H9 (cell line): Measurements from ENCODE around the gene ZNF214. TPM values are rescaled to one million over a fixed set of nuclear protein-coding genes. Genes with fewer than 3 reads are reported as not detected.

ENCODE experiments used
- DNase-seq: peaks from one replicate; pipeline ENCODE4 v3.0.0-alpha.2; 2017
- H2AFZ ChIP-seq: one replicate; pipeline ENCODE4 v1.6.1; 2013; ENCODE audit warnings: mild to moderate bottlenecking, low read length, control low read depth, moderate library complexity
- H2AK5ac ChIP-seq: 2 replicates; pipeline ENCODE4 v1.6.1; 2013; ENCODE audit warnings: low read length, control low read depth, mixed read lengths; ENCODE audit not compliant: insufficient read length
- H2BK120ac ChIP-seq: one replicate; pipeline ENCODE4 v1.6.1; 2013; ENCODE audit warnings: low read depth, mild to moderate bottlenecking, low read length, control low read depth, inconsistent platforms; ENCODE audit not compliant: poor library complexity, severe bottlenecking
- H2BK12ac ChIP-seq: 2 replicates; pipeline ENCODE4 v1.6.1; 2013; ENCODE audit warnings: low read length, control low read depth, mixed read lengths, low read depth; ENCODE audit not compliant: insufficient read length
- H2BK15ac ChIP-seq: 2 replicates; pipeline ENCODE4 v1.6.1; 2013; ENCODE audit warnings: low read depth, low read length, control low read depth
- H2BK20ac ChIP-seq: one replicate; pipeline ENCODE4 v1.6.1; 2013; ENCODE audit warnings: low read depth, mild to moderate bottlenecking, low read length, control low read depth, inconsistent platforms; ENCODE audit not compliant: poor library complexity, severe bottlenecking
- H2BK5ac ChIP-seq: 2 replicates; pipeline ENCODE4 v1.6.1; 2013; ENCODE audit warnings: low read length, control low read depth, mixed read lengths; ENCODE audit not compliant: insufficient read length
- H3K14ac ChIP-seq: 2 replicates; pipeline ENCODE4 v1.6.1; 2013; ENCODE audit warnings: low read length, control low read depth; ENCODE audit not compliant: insufficient read depth
- H3K18ac ChIP-seq: 2 replicates; pipeline ENCODE4 v1.6.1; 2013; ENCODE audit warnings: low read depth, mild to moderate bottlenecking, mixed read lengths, low read length, control low read depth; ENCODE audit not compliant: insufficient read length
- H3K23ac ChIP-seq: 2 replicates; pipeline ENCODE4 v1.6.1; 2013; ENCODE audit warnings: low read length, control low read depth, mixed read lengths, low read depth; ENCODE audit not compliant: insufficient read length
- H3K23me2 ChIP-seq: 2 replicates; pipeline ENCODE4 v1.6.1; 2013; ENCODE audit warnings: low read depth, mild to moderate bottlenecking, mixed read lengths, low read length, control low read depth; ENCODE audit not compliant: insufficient read length, poor library complexity, severe bottlenecking
- H3K27ac ChIP-seq: 2 replicates; pipeline ENCODE4 v1.5.1; 2013; ENCODE audit warnings: low read length, control low read depth, mixed read lengths, low read depth; ENCODE audit not compliant: insufficient read length
- H3K27me3 ChIP-seq: 2 replicates; pipeline ENCODE4 v1.6.1; 2013; ENCODE audit warnings: low read length, control low read depth, inconsistent platforms; ENCODE audit not compliant: insufficient read depth
- H3K4ac ChIP-seq: 2 replicates; pipeline ENCODE4 v1.6.1; 2013; ENCODE audit warnings: low read depth, mild to moderate bottlenecking, control low read depth, inconsistent platforms, low read length, moderate library complexity
- H3K4me1 ChIP-seq: 2 replicates; pipeline ENCODE4 v1.6.1; 2013; ENCODE audit warnings: low read length, control low read depth, inconsistent platforms; ENCODE audit not compliant: insufficient read depth
- H3K4me2 ChIP-seq: 2 replicates; pipeline ENCODE4 v1.6.1; 2013; ENCODE audit warnings: low read length, control low read depth, mixed read lengths; ENCODE audit not compliant: insufficient read length, insufficient read depth
- H3K56ac ChIP-seq: 2 replicates; pipeline ENCODE4 v1.6.1; 2013; ENCODE audit warnings: low read depth, mild to moderate bottlenecking, mixed read lengths, low read length, control low read depth; ENCODE audit not compliant: insufficient read length
- H3K79me1 ChIP-seq: 2 replicates; pipeline ENCODE4 v1.6.1; 2013; ENCODE audit warnings: low read depth, mild to moderate bottlenecking, moderate library complexity, low read length, control low read depth, inconsistent platforms; ENCODE audit not compliant: insufficient read depth, poor library complexity, severe bottlenecking
- H3K79me2 ChIP-seq: 2 replicates; pipeline ENCODE4 v1.6.1; 2013; ENCODE audit warnings: low read length, control low read depth, inconsistent platforms; ENCODE audit not compliant: insufficient read depth
- H3K9ac ChIP-seq: 2 replicates; pipeline ENCODE4 v1.6.1; 2013; ENCODE audit warnings: low read length, control low read depth, mixed read lengths; ENCODE audit not compliant: insufficient read length; ENCODE audit errors: extremely low read depth
- H3K9me3 ChIP-seq: one replicate; pipeline ENCODE4 v1.6.1; 2013; ENCODE audit warnings: low read depth, low read length, inconsistent platforms; ENCODE audit not compliant: control insufficient read depth
- H3T11ph ChIP-seq: one replicate; pipeline ENCODE4 v1.6.1; 2013; ENCODE audit warnings: mild to moderate bottlenecking, low read length, control low read depth, inconsistent platforms
- H4K20me1 ChIP-seq: one replicate; pipeline ENCODE4 v1.6.1; 2013; ENCODE audit not compliant: control insufficient read depth, insufficient read length, insufficient read depth
- H4K5ac ChIP-seq: 2 replicates; pipeline ENCODE4 v1.6.1; 2013; ENCODE audit warnings: low read depth, mild to moderate bottlenecking, mixed read lengths, low read length, control low read depth; ENCODE audit not compliant: insufficient read length
- H4K8ac ChIP-seq: replicated peaks from 2 replicates; pipeline ENCODE4 v1.6.1; 2013; ENCODE audit warnings: low read length, control low read depth, mixed read lengths, low read depth; ENCODE audit not compliant: insufficient read length
- H4K91ac ChIP-seq: 2 replicates; pipeline ENCODE4 v1.6.1; 2013; ENCODE audit warnings: low read depth, mild to moderate bottlenecking, moderate library complexity, mixed read lengths, low read length, control low read depth; ENCODE audit not compliant: insufficient read length
- H3K27ac Mint-ChIP-seq, 3 experiments: 2 replicates in 2 of 3; 3 replicates in 1 of 3; pipeline ENCODE4 v1.8.0; 2020 to 2021; ENCODE audit warnings: mixed read lengths in 3 of 3, mild to moderate bottlenecking in 1 of 3, moderate library complexity in 1 of 3
- H3K27me3 Mint-ChIP-seq: 2 replicates; pipeline ENCODE4 v1.8.0; 2021; ENCODE audit warnings: low read depth, mild to moderate bottlenecking, moderate library complexity, mixed read lengths
- H3K36me3 Mint-ChIP-seq, 3 experiments: 2 replicates in 2 of 3; 3 replicates in 1 of 3; pipeline ENCODE4 v1.8.0; 2020 to 2021; ENCODE audit warnings: low read depth in 3 of 3, mixed read lengths in 3 of 3; ENCODE audit not compliant: insufficient read depth in 1 of 3
- H3K4me1 Mint-ChIP-seq, 2 experiments: 2 replicates each; pipeline ENCODE4 v1.8.0; 2020; ENCODE audit warnings: mixed read lengths in 2 of 2
- H3K4me3 Mint-ChIP-seq, 2 experiments: 2 replicates in 1 of 2; 3 replicates in 1 of 2; pipeline ENCODE4 v1.8.0; 2020 to 2021; ENCODE audit warnings: mild to moderate bottlenecking in 2 of 2, mixed read lengths in 2 of 2, moderate library complexity in 1 of 2
- H3K9me3 Mint-ChIP-seq, 2 experiments: 2 replicates in 1 of 2; 3 replicates in 1 of 2; pipeline ENCODE4 v1.8.0; 2020; ENCODE audit warnings: mild to moderate bottlenecking in 2 of 2, mixed read lengths in 2 of 2, moderate library complexity in 1 of 2
- WGBS: extraction: QIAGEN DNeasy Blood & Tissue Kit; methylation state at CpG from one replicate; pipeline ENCODE4 v1.1.7; 2013; ENCODE audit warnings: missing lambda C conversion rate, low lambda C conversion rate, mixed read lengths; ENCODE audit not compliant: insufficient read length; ENCODE audit errors: extremely low coverage; 5-methylcytosine and 5-hydroxymethylcytosine counted together
- total RNA-seq: library from RNA; stranded (reverse); gene quantifications from 2 replicates; pipeline ENCODE4 v1.2.1, GENCODE V29; 2021
- TF ChIP-seq, protein P1 (sequence below): fragments of 200-600 bp; sonication (generic); conservative IDR thresholded peaks from 3 replicates; pipeline ENCODE4 v1.8.0; 2021; ENCODE audit warnings: antibody characterized with exemption, mild to moderate bottlenecking

ZNF214 gene
- total RNA-seq, 1 experiment from 2014 or later: 4.0 TPM

GRCh38 chr11:7004482-7004881, 15.7 kb downstream of the ZNF214 start:
- Mint-ChIP-seq H3K9me3 (no peaks in the 10 kb centered on the region), H3K4me3 (no peak overlapping the region), H3K36me3 (no peaks in the 10 kb centered on the region), H3K27me3 (no peaks in the 10 kb centered on the region), H3K4me1 (no peaks in the 10 kb centered on the region), H3K27ac (no peak overlapping the region)
- no peak overlapping the region for H3K9ac ChIP-seq
- H3K56ac ChIP-seq: no peak overlapping the region
- H4K20me1 ChIP-seq: no peaks in the 10 kb centered on the region
- H2BK5ac ChIP-seq: no peak overlapping the region
- H3K27me3 ChIP-seq: no peaks in the 10 kb centered on the region
- WGBS: no CpG with 5 or more reads among the region's 3 CpGs
- no peaks in the 10 kb centered on the region for H3K79me1 ChIP-seq
- H3K4me1 ChIP-seq: no peaks in the 10 kb centered on the region
- no peak overlapping the region for H3T11ph ChIP-seq
- H3K18ac ChIP-seq: no peak overlapping the region
- H3K14ac ChIP-seq: no peak overlapping the region
- H3K9me3 ChIP-seq: no peaks in the 10 kb centered on the region
- H3K27ac ChIP-seq: no peak overlapping the region
- no peak overlapping the region for H3K23ac ChIP-seq
- H3K4me2 ChIP-seq: no peak overlapping the region
- H2AK5ac ChIP-seq: no peak overlapping the region
- no peak overlapping the region for H2BK20ac ChIP-seq
- H4K5ac ChIP-seq: no peak overlapping the region
- TF ChIP-seq, protein P1, sequence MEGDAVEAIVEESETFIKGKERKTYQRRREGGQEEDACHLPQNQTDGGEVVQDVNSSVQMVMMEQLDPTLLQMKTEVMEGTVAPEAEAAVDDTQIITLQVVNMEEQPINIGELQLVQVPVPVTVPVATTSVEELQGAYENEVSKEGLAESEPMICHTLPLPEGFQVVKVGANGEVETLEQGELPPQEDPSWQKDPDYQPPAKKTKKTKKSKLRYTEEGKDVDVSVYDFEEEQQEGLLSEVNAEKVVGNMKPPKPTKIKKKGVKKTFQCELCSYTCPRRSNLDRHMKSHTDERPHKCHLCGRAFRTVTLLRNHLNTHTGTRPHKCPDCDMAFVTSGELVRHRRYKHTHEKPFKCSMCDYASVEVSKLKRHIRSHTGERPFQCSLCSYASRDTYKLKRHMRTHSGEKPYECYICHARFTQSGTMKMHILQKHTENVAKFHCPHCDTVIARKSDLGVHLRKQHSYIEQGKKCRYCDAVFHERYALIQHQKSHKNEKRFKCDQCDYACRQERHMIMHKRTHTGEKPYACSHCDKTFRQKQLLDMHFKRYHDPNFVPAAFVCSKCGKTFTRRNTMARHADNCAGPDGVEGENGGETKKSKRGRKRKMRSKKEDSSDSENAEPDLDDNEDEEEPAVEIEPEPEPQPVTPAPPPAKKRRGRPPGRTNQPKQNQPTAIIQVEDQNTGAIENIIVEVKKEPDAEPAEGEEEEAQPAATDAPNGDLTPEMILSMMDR: no peak
- H3K23me2 ChIP-seq: no peaks in the 10 kb centered on the region
- no peak overlapping the region for H4K8ac ChIP-seq
- no peak overlapping the region for H2BK12ac ChIP-seq
- H2AFZ ChIP-seq: no peak overlapping the region
- no peaks in the 10 kb centered on the region for H3K79me2 ChIP-seq
- H2BK15ac ChIP-seq: no peak overlapping the region
- H2BK120ac ChIP-seq: no peak overlapping the region
- no peak overlapping the region for H3K4ac ChIP-seq
- DNase-seq: no peak
- no peak overlapping the region for H4K91ac ChIP-seq
